Measurements from ENCODE around the gene SUGCT.

SUGCT gene

DNA sequence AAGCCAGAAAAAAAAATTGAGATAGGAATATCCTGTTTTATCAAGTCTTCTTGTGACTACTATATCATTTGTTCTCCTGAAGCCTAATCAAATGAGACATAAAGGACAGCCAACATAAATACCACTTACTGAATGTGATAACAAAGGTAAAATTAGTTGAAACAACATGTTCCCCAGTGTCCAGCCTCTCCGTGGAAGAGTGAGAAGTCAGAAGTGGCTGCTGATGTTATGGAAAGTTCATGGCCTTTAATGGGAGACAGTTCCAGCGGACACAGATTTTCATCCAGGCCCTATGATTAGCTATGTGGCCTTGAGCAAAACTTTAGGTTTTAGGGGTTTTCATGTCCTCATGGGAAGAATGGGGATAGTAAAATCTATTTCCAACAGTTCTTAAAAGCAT lies 724.3 kb downstream of the SUGCT start:
- TF ChIP-seq POLR2AphosphoS5 (IDR thresholded peaks at IDR 0.05; ENCODE audit: borderline replicate concordance, low read depth, low read length) (no peak), EZH2 (IDR thresholded peaks at IDR 0.05) (no peak), FOXP2 (optimal IDR thresholded peaks at IDR 0.05; ENCODE audit: control extremely low read depth, extremely low read length, insufficient read depth) (no peak)
- Histone ChIP-seq H3K9me3 (ENCODE audit: low read depth, low read length) (no peaks in the 10 kb centered on the region), H3K36me3 (ENCODE audit: insufficient read depth, low read length) (no peaks in the 10 kb centered on the region), H3K27ac (no peak overlapping the region), H3K9ac (ENCODE audit: insufficient read length) (no peak overlapping the region), H3K4me3 (no peak overlapping the region)
- DNase-seq (ENCODE audit: low read depth, low spot score): no peak

DNA sequence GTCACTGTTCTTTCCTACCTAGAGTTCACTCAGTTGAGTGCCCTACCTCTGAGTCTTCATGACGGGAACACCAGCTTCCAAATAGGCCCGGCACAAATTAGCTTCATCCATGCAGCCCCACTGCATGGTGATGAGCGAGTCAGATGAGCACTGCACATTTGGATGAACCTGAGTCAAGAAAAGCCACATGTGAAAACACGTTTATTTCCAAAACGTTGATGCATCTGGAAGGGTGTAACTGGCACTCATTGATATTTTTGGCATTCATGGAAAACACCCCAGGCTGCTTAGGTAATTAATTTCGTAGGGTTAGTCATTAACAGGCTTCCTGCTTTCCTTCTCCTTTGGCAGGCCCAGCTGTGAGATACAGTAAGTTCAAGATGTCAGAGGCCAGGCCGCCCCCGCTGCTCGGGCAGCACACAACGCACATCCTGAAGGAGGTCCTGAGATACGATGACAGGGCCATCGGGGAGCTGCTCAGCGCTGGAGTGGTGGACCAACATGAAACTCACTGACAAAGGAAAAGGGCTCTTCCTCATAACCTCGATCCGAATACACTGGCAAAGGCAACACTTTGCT lies 725.2 kb downstream of the SUGCT start:
- no peak for DNase-seq (ENCODE audit: low read depth, low spot score)
- H3K36me3 ChIP-seq (ENCODE audit: insufficient read depth, low read length): no peaks in the 10 kb centered on the region
- H3K27ac ChIP-seq: no peak overlapping the region
- TF ChIP-seq EZH2 (IDR thresholded peaks at IDR 0.05) (no peak), FOXP2 (optimal IDR thresholded peaks at IDR 0.05; ENCODE audit: control extremely low read depth, extremely low read length, insufficient read depth) (no peak), POLR2AphosphoS5 (IDR thresholded peaks at IDR 0.05; ENCODE audit: borderline replicate concordance, low read depth, low read length) (no peak)
- no peak overlapping the region for H3K4me3 ChIP-seq
- no peak overlapping the region for H3K9ac ChIP-seq (ENCODE audit: insufficient read length)
- no peaks in the 10 kb centered on the region for H3K9me3 ChIP-seq (ENCODE audit: low read depth, low read length)

DNA sequence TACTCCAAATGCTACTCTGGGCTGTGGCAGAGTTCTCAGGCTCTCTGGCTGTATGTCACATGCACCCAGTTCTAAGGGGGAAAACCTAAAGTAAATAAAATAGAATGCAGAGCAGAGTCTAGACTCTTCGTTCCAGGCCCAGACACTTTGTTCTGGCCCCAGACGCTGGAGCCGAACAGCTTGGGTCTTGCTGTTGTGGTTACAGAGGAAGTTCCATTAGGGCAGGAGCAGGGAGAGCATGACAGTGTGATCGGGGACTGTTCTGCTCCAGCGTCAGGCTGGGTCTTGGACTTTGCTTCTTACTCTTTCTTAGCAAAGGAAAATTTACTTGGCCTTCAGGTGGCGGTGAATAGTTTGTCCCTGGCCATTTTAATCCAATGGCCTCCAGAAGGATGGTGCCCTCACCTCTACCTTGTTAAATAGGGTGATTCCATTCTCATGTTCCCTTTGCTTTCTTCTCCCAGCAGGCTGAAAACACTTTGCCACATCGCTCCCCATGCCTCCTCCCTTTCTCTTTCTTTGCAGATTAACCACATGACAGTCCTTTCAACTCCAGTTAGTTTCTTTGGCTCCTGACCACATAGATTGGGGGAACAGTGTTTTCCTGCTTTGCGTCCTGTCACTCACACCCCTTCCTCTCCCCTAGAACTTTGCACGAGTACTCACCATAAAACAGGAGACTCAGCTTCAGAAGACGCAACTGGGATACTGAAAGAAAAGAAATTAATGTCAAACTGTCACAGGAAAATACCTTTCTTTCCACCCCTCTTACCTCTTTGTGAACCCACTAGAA lies 730.8 kb downstream of the SUGCT start:
- Histone ChIP-seq H3K9me3 (ENCODE audit: low read depth, low read length) (no peaks in the 10 kb centered on the region), H3K36me3 (ENCODE audit: insufficient read depth, low read length) (no peaks in the 10 kb centered on the region), H3K9ac (ENCODE audit: insufficient read length) (no peak overlapping the region), H3K27ac (no peak overlapping the region), H3K4me3 (no peak overlapping the region)
- no peak for DNase-seq (ENCODE audit: low read depth, low spot score)
- TF ChIP-seq POLR2AphosphoS5 (IDR thresholded peaks at IDR 0.05; ENCODE audit: borderline replicate concordance, low read depth, low read length) (no peak), FOXP2 (optimal IDR thresholded peaks at IDR 0.05; ENCODE audit: control extremely low read depth, extremely low read length, insufficient read depth) (no peak), EZH2 (IDR thresholded peaks at IDR 0.05) (no peak)

DNA sequence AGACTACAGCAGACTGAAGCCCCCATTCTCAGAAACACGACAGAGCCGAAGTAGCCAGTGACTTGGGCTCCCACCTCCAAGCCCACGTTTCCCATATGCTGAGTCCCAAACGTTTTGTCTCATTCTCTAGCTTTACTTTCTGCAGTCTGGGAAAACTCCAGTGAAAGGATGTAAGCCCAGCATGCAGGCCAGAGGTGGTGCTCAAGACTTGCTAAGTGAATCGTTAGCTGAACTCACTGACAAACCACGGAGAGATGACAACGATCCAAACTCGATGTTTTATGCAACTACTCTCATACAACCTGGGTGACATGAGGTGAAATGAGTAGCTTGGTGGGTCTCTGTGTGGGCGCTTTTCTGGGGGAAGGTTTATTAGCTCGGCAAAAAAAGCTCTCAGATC lies 731.8 kb downstream of the SUGCT start:
- Histone ChIP-seq H3K9ac (ENCODE audit: insufficient read length) (no peak overlapping the region), H3K27ac (no peak overlapping the region), H3K36me3 (ENCODE audit: insufficient read depth, low read length) (no peaks in the 10 kb centered on the region), H3K4me3 (no peak overlapping the region), H3K9me3 (ENCODE audit: low read depth, low read length) (no peaks in the 10 kb centered on the region)
- TF ChIP-seq FOXP2 (optimal IDR thresholded peaks at IDR 0.05; ENCODE audit: control extremely low read depth, extremely low read length, insufficient read depth) (no peak), EZH2 (IDR thresholded peaks at IDR 0.05) (no peak), POLR2AphosphoS5 (IDR thresholded peaks at IDR 0.05; ENCODE audit: borderline replicate concordance, low read depth, low read length) (no peak)
- no peak for DNase-seq (ENCODE audit: low read depth, low spot score)

DNA sequence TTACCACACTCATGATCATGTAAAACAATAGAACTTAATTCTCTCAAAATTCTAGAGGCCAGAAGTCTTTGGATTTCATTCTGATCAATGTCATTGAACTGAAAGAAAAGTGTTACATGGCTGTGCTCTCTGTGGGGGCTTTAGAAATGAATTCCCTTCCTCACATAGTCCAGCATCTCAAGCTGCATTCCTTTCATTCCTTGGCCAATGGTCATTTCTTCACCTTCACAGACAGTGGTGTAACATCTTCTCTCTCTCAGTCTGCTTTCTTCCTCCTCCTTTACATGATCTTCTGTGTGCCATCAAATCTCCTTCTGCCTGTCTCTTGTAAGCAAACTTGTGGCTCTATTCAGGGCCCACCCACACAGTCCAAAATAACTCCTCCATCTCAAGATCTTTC lies 735.3 kb downstream of the SUGCT start:
- Histone ChIP-seq H3K27ac (no peak overlapping the region), H3K9ac (ENCODE audit: insufficient read length) (no peak overlapping the region), H3K36me3 (ENCODE audit: insufficient read depth, low read length) (no peaks in the 10 kb centered on the region), H3K9me3 (ENCODE audit: low read depth, low read length) (no peaks in the 10 kb centered on the region), H3K4me3 (no peak overlapping the region)
- TF ChIP-seq FOXP2 (optimal IDR thresholded peaks at IDR 0.05; ENCODE audit: control extremely low read depth, extremely low read length, insufficient read depth) (no peak), EZH2 (IDR thresholded peaks at IDR 0.05) (no peak), POLR2AphosphoS5 (IDR thresholded peaks at IDR 0.05; ENCODE audit: borderline replicate concordance, low read depth, low read length) (no peak)
- DNase-seq (ENCODE audit: low read depth, low spot score): no peak

DNA sequence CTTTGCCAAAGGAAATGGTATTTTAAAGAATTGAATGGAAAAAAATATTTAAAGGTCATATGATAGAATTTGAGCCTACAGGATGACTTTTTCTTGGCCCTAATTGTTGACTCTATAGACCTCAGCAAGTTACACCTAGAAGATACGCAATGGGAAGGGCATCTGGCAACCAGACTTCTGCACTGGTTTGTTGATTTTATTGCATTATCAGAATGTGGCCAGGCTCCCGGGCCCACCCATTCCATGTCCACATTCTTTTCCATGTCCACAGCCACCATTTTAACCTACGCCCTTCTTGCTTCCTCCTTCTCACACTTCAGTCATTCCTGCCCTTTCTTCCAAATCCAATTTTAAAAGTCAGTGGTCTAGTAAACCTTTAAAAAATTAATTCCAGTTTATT lies 738.4 kb downstream of the SUGCT start:
- Histone ChIP-seq H3K9ac (ENCODE audit: insufficient read length) (no peak overlapping the region), H3K27ac (no peak overlapping the region), H3K9me3 (ENCODE audit: low read depth, low read length) (no peaks in the 10 kb centered on the region), H3K36me3 (ENCODE audit: insufficient read depth, low read length) (no peaks in the 10 kb centered on the region), H3K4me3 (no peak overlapping the region)
- no peak for DNase-seq (ENCODE audit: low read depth, low spot score)
- TF ChIP-seq EZH2 (IDR thresholded peaks at IDR 0.05): no peak
- TF ChIP-seq POLR2AphosphoS5 (IDR thresholded peaks at IDR 0.05; ENCODE audit: borderline replicate concordance, low read depth, low read length): no peak
- no peak for TF ChIP-seq FOXP2 (optimal IDR thresholded peaks at IDR 0.05; ENCODE audit: control extremely low read depth, extremely low read length, insufficient read depth)

DNA sequence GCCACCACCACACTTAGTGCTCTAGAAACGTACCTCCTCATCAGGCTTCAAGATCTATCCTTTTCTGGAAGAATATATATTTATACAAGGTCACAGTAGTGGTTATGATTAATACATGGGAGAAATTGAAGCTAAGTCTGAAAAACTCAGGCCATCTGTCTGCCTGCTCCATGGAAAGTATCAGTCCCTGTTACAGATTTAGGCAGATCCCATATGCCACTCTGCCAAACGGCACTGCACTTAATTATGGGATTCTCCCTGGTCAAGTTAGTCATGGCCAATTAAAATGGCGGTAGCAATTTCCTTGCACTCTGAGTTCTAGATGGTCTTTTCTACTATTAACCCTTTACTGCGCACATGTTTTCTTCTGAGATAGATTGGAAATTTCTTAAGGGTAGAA lies 740.0 kb downstream of the SUGCT start:
- H3K9ac ChIP-seq (ENCODE audit: insufficient read length): no peak overlapping the region
- H3K4me3 ChIP-seq: no peak overlapping the region
- TF ChIP-seq EZH2 (IDR thresholded peaks at IDR 0.05) (no peak), FOXP2 (optimal IDR thresholded peaks at IDR 0.05; ENCODE audit: control extremely low read depth, extremely low read length, insufficient read depth) (no peak), POLR2AphosphoS5 (IDR thresholded peaks at IDR 0.05; ENCODE audit: borderline replicate concordance, low read depth, low read length) (no peak)
- no peaks in the 10 kb centered on the region for H3K9me3 ChIP-seq (ENCODE audit: low read depth, low read length)
- no peak overlapping the region for H3K27ac ChIP-seq
- no peaks in the 10 kb centered on the region for H3K36me3 ChIP-seq (ENCODE audit: insufficient read depth, low read length)
- no peak for DNase-seq (ENCODE audit: low read depth, low spot score)

DNA sequence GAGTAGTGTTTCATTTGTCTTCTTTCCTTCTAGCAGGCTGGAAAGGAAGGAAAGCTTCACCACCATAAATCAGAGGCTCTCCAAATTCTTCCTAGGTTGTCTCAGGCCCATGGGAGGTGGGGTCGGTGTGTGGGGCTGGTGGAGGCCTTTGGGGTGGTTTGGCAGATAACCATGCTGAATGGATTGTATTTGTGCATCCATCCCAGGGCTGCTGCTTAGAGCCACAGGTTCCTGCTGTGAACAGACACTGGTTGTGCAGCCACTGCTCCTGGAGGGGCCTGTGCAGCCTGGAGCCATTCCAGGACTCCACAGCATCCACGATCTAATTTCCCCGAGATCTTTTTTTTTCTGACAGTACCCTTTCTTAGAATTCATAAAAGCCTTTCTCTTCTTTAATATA lies 741.8 kb downstream of the SUGCT start:
- no peaks in the 10 kb centered on the region for H3K9me3 ChIP-seq (ENCODE audit: low read depth, low read length)
- no peak overlapping the region for H3K9ac ChIP-seq (ENCODE audit: insufficient read length)
- no peak overlapping the region for H3K4me3 ChIP-seq
- H3K27ac ChIP-seq: no peak overlapping the region
- H3K36me3 ChIP-seq (ENCODE audit: insufficient read depth, low read length): no peaks in the 10 kb centered on the region
- TF ChIP-seq FOXP2 (optimal IDR thresholded peaks at IDR 0.05; ENCODE audit: control extremely low read depth, extremely low read length, insufficient read depth): no peak
- no peak for TF ChIP-seq POLR2AphosphoS5 (IDR thresholded peaks at IDR 0.05; ENCODE audit: borderline replicate concordance, low read depth, low read length)
- no peak for TF ChIP-seq EZH2 (IDR thresholded peaks at IDR 0.05)
- DNase-seq (ENCODE audit: low read depth, low spot score): no peak

Data from SK-N-MC (cell line).